Mucosa of gallbladder (tissue), 1 donor: ENCODE results near the gene YPEL2. TPM values are rescaled to one million over a fixed set of nuclear protein-coding genes. Genes with fewer than 3 reads are reported as not detected.

Experiments
- DNase-seq: peaks from one replicate; pipeline ENCODE4 v3.0.0-alpha.2; 2020; ENCODE audit warnings: low spot score
- total RNA-seq: library from RNA; stranded (reverse); gene quantifications from one replicate; pipeline ENCODE4 v1.2.1, GENCODE V29; 2021
- donor health status: DM: no; HTN: no; CAD: no.

Gene YPEL2
- total RNA-seq, 1 donor from 2014 or later, result 75.2 TPM

DNA sequence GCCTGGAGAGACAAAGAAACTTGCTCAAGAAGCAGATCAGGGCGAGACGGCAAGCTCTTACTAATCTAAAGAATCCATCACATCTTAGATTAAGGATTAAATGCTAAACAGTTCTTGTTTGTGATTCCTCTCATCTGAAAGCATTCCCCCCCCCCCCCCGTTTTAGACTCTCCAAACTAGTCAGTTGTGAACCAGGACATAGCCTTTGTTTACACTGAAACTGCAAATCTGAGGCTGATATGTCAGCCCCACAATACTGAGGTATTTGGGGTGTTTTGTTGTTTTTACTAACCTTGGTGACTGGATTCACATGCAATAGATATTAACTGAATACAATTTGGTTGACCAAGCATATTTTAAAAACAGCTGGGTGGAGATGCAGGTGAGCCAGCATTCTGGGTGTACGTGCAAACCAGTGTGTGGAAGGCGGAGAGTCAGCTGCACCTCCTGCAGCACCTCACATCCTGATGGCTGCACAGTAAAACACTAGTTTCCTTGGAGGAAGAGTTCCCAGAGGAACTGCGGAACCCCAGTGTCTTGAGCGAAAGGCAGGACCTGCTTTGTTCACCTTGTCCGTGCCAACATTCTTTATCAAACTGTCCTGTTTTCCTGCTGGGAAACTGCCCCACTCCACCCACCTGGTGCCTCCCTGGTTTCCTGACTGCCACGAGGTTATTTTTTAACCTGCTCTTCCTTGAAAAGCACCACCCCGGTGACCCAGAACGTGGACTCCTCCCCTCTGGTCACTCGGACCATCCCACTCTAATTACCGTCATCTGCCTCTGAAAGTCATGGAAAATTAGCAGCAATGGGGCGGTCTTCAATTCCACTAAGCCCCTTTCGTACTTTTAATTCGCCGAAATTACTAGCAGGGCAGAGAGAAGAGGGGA, 1.2 kb upstream of the YPEL2 start:
- peak; percentile 84 for DNase-seq

DNA sequence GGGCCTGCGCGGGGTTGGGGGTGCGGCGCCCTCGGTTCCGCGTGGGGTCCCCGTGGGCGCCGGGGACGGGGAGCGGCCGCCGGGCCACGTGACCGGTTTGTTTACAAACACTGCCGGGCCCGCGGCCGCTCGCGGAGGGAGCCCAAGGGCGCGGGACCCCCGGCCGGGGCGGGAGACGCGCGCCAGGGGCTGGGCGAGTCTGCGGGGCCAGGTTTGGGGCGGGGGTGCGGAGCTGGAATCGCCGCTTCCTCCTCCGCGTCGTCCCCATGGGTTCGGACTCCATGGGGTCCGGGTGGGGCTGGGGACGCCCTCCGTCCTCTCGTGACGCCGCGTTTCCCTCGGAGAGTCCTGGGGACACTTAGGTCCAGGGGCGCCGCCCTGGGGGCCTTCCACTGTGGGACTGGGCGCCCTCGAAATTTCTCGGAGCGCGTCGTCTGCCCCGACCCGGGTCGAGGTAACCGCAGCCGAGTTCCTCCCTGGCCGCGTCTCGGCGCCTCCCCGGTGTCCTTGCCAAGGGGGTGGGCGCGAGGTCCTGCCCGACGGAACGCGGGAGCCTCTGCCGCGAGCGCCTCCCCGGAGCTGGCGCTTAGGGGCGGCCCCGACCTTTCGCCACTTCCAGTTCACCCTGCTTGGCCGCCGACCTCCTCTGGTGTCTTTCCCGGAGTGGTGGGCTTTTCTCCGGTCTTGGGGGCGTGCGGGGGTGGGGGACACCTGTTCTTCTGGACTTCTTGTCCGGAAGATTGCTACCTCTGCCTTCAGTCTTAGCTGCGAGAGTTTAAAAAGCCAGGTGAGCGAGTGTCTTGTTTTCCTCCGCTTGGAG, 684 bp downstream of the YPEL2 start:
- DNase-seq, result peak; percentile 31

- peak; percentile 23 for DNase-seq
Measured at GRCh38 chr17:59332749-59333377, 1.4 kb downstream of the YPEL2 start.

DNA sequence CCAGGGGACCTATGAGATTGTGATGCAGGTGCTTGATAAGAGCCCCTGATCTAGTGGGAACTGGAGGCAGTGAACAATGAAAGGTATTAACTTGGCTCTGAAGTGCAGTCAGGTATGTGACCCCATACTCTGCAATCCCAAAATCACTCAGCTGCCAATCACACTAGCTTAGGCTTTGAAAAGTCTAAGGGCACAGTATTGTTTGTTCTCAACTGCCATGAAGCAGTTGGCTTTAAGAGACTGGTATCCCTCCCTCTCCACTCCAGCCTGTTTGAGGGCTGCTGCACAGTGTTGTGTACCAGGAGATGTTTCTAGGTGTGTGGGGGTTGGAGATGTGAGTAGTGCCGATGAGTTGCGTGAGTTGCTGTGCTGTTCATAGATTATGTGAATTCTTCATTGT, 2.4 kb downstream of the YPEL2 start:
- DNase-seq, result no peak

- DNase-seq, result no peak
Measured at GRCh38 chr17:59335685-59336084, 4.2 kb downstream of the YPEL2 start.

- no peak for DNase-seq
Measured at GRCh38 chr17:59337741-59338299, 6.4 kb downstream of the YPEL2 start.

GRCh38 chr17:59338498-59338897, 7.0 kb downstream of the YPEL2 start:
- DNase-seq, result no peak

- no peak for DNase-seq
Measured at GRCh38 chr17:59341922-59342321, 10.5 kb downstream of the YPEL2 start.

GRCh38 chr17:59342681-59343131, 11.3 kb downstream of the YPEL2 start:
- no peak for DNase-seq

DNA sequence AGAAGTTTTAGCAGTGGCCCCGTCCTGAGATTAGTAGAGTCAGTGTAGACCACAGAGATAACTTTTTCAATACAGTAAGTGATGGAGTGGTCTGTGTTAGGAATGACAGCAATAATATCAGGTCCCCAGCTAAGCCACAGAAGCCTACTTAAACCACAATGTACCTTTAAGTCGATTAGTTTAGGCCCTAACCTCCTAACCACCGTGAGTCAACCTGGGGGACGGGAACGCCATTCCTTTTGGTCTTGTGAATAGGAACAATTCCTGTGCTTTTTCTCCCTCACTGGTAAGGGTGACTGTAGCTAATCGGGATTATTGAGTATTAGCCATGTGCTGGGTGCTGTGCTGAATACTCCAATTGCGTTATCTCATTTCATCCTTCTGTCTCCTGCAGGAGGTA, 14.0 kb downstream of the YPEL2 start:
- DNase-seq, result no peak

DNA sequence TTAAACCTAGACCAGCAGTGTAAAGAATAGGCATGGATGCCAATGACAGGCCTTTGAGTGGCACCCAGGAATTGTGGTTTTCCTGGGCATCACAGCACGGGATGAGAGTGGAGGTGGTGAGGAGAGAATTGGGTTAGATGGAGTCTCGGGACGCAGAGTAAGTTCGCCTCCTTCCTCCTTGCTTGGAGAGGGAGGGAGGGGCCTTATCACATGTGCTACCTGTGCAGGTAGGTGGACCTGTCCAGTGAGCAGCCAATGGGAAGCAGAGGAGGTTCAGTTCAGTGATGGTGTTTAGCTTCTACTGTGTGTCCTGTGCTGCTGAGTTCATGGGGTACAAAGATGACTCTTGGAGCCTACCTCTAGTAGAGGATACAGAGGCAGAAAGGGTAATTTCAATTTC, 14.9 kb downstream of the YPEL2 start:
- no peak for DNase-seq

- no peak for DNase-seq
Measured at GRCh38 chr17:59346876-59347407, 15.5 kb downstream of the YPEL2 start.

DNA sequence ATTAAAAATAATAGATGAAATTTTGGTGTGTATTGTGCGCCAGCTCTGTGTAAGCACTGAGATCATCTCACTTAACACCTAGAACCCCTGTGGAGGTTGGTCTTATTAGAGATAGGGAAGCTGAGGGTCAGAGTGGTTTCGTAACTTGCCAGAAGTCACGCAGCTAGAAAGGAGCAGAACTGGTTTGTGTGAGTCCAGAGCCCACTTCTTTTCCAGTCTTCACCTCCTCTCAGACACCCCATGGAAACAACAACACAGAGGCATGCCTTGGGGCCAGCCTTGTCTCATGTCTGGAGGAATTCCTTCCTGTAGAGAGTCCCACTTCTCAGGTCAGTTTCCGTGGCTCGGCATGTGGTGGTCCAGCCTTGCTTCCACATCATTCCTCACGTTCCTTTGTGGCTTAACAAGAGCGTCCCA, 16.5 kb downstream of the YPEL2 start:
- no peak for DNase-seq

GRCh38 chr17:59349178-59349577, 17.7 kb downstream of the YPEL2 start:
- no peak for DNase-seq

GRCh38 chr17:59353106-59353854, 21.8 kb downstream of the YPEL2 start:
- no peak for DNase-seq

DNA sequence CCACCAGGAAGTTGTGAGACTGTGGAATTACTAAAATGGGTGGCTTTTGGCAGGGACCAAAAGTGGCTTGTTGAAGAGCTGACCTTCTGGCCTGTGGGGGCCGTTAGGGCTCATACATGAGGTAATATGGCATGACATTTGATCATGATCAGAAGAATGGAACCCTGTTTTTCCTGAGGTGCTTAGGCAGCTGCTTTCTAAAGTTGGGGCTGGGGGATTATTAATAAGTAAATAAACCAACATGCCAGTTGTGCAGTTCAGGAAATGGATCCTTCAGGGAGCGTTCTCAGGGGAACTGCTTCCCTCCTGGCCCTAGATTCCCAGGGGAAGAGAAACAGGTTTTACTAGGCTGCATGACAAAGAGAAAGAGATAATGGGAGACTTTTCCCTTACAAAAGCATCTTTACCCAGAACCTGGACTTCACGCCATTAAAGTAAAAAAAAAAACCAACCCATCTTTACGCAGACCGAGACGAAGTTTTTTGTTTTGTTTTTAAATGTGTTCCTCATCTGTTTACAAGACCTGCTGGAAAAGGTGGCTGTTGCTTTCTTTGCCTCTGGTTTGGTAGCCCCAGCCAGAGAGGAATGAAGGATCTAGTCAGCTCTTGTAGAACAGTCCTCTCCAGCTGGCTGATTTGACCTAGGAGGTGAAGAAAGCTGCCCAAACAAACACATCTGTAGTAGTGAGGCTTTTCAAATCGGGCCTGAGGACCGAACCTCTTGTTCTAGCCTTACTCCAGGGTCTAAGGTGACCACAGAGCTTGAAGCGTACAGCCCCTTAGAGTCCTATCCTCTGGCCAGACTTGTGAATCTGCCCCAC, 22.7 kb downstream of the YPEL2 start:
- no peak for DNase-seq

GRCh38 chr17:59355030-59355701, 23.7 kb downstream of the YPEL2 start:
- no peak for DNase-seq

DNA sequence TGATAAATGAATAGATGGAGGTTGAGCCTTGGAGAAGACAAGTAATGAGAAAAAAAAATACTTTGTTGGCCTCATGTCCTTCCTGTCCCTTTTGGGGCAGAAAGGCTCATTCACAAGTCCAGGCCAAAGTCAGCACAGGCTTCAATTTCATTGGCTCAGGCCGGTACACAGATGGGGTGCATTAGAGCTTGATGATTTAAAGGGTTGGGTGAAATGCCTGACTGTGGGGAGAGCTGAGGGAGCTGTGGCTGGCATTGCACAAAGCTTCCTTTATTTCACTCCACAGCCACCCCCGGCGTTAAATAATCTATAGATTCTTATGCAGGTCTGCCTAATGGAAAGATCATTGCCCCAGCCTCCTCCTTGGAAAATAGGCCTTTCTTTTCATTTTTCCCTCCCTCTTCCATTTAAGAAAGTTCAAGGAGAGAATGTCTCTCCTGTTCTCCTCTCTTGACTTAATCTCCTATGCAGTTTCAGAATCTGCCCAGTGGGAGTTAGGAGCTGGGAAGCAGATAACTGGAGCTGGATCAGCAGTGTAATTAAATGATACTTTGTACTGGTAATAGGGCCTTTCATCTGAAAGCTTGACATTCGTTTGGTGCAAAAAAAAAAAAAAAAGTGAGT, 24.4 kb downstream of the YPEL2 start:
- no peak for DNase-seq
